HEK293 (cell line): ENCODE results near the gene PLK3.

ENCODE experiments used
- TCF7L2 ChIP-seq: IDR thresholded peaks from 2 replicates; pipeline ENCODE4 v1.6.1; 2011; ENCODE audit warnings: low read depth, mild to moderate bottlenecking, inconsistent platforms, low read length, moderate library complexity, borderline replicate concordance
- ZBTB17 ChIP-seq: fragments of 450-650 bp; formaldehyde crosslinking; IDR thresholded peaks from 2 replicates; pipeline ENCODE4 v1.5.1; 2016; ENCODE audit warnings: missing biosample characterization, missing genetic modification characterization
- ZBTB20 ChIP-seq: fragments of 450-650 bp; formaldehyde crosslinking; IDR thresholded peaks from 2 replicates; pipeline ENCODE4 v1.5.1; 2016; ENCODE audit warnings: missing biosample characterization, missing genetic modification characterization
- ZFP69B ChIP-seq: fragments of 450-650 bp; formaldehyde crosslinking; IDR thresholded peaks from 2 replicates; pipeline ENCODE4 v1.5.1; 2016; ENCODE audit warnings: missing biosample characterization, missing genetic modification characterization
- ZNF112 ChIP-seq: fragments of 450-650 bp; formaldehyde crosslinking; IDR thresholded peaks from 2 replicates; pipeline ENCODE4 v1.5.0; 2017; ENCODE audit warnings: missing biosample characterization, missing genetic modification characterization
- ZNF2 ChIP-seq: fragments of 450-650 bp; formaldehyde crosslinking; IDR thresholded peaks from 2 replicates; pipeline ENCODE4 v1.5.1; 2016; ENCODE audit warnings: missing biosample characterization, missing genetic modification characterization
- ZNF221 ChIP-seq: fragments of 450-650 bp; formaldehyde crosslinking; IDR thresholded peaks from 2 replicates; pipeline ENCODE4 v1.5.1; 2017; ENCODE audit warnings: missing biosample characterization, missing genetic modification characterization, borderline replicate concordance
- ZNF23 ChIP-seq: fragments of 450-650 bp; formaldehyde crosslinking; IDR thresholded peaks from 2 replicates; pipeline ENCODE4 v1.5.1; 2016; ENCODE audit warnings: missing biosample characterization, missing genetic modification characterization, borderline replicate concordance
- ZNF292 ChIP-seq: fragments of 450-650 bp; formaldehyde crosslinking; IDR thresholded peaks from 2 replicates; pipeline ENCODE4 v1.5.1; 2016; ENCODE audit warnings: low read depth, missing biosample characterization, missing genetic modification characterization, borderline replicate concordance
- ZNF302 ChIP-seq: fragments of 450-650 bp; formaldehyde crosslinking; IDR thresholded peaks from 2 replicates; pipeline ENCODE4 v1.5.1; 2016; ENCODE audit warnings: missing biosample characterization, missing genetic modification characterization, low read depth
- ZNF335 ChIP-seq: fragments of 450-650 bp; formaldehyde crosslinking; conservative IDR thresholded peaks from 2 replicates; pipeline ENCODE4 v1.5.1; 2016; ENCODE audit warnings: missing biosample characterization, missing genetic modification characterization
- ZNF366 ChIP-seq: fragments of 450-650 bp; formaldehyde crosslinking; conservative IDR thresholded peaks from 2 replicates; pipeline ENCODE4 v1.5.1; 2016; ENCODE audit warnings: missing biosample characterization, missing genetic modification characterization
- ZNF394 ChIP-seq: fragments of 450-650 bp; formaldehyde crosslinking; IDR thresholded peaks from 2 replicates; pipeline ENCODE4 v1.5.1; 2016; ENCODE audit warnings: missing biosample characterization, missing genetic modification characterization, mild to moderate bottlenecking, moderate library complexity, borderline replicate concordance
- ZNF473 ChIP-seq: fragments of 450-650 bp; formaldehyde crosslinking; IDR thresholded peaks from 2 replicates; pipeline ENCODE4 v1.5.1; 2017; ENCODE audit warnings: missing biosample characterization, missing genetic modification characterization
- ZNF558 ChIP-seq: fragments of 450-650 bp; formaldehyde crosslinking; IDR thresholded peaks from 2 replicates; pipeline ENCODE4 v1.5.1; 2016; ENCODE audit warnings: missing biosample characterization, missing genetic modification characterization
- ZNF571 ChIP-seq: fragments of 450-650 bp; formaldehyde crosslinking; IDR thresholded peaks from 2 replicates; pipeline ENCODE4 v1.5.0; 2017; ENCODE audit warnings: missing biosample characterization, missing genetic modification characterization
- ZNF596 ChIP-seq: fragments of 450-650 bp; IDR thresholded peaks from 2 replicates; pipeline ENCODE4 v1.5.0; 2018; ENCODE audit warnings: missing biosample characterization, mild to moderate bottlenecking, missing genetic modification characterization, moderate library complexity
- ZNF621 ChIP-seq: fragments of 450-650 bp; formaldehyde crosslinking; IDR thresholded peaks from 2 replicates; pipeline ENCODE4 v1.5.1; 2017; ENCODE audit warnings: missing biosample characterization, missing genetic modification characterization
- ZNF624 ChIP-seq: fragments of 450-650 bp; formaldehyde crosslinking; IDR thresholded peaks from 2 replicates; pipeline ENCODE4 v1.5.1; 2017; ENCODE audit warnings: missing biosample characterization, missing genetic modification characterization
- ZNF747 ChIP-seq: fragments of 450-650 bp; formaldehyde crosslinking; IDR thresholded peaks from 2 replicates; pipeline ENCODE4 v1.5.1; 2016; ENCODE audit warnings: missing biosample characterization, missing genetic modification characterization
- ZNF76 ChIP-seq: fragments of 450-650 bp; formaldehyde crosslinking; IDR thresholded peaks from 2 replicates; pipeline ENCODE4; 2016; ENCODE audit warnings: low read depth, missing biosample characterization, missing genetic modification characterization, borderline replicate concordance
- ZNF791 ChIP-seq: fragments of 450-650 bp; formaldehyde crosslinking; IDR thresholded peaks from 2 replicates; pipeline ENCODE4 v1.5.1; 2016; ENCODE audit warnings: missing biosample characterization, missing genetic modification characterization
- ZSCAN16 ChIP-seq: fragments of 450-650 bp; formaldehyde crosslinking; IDR thresholded peaks from 2 replicates; pipeline ENCODE4 v1.5.1; 2016; ENCODE audit warnings: missing biosample characterization, missing genetic modification characterization
- TF ChIP-seq, protein P1 (sequence below): fragments of 450-650 bp; formaldehyde crosslinking; IDR thresholded peaks from 2 replicates; pipeline ENCODE4 v1.5.1; 2016; ENCODE audit warnings: missing biosample characterization, missing genetic modification characterization
- TF ChIP-seq, protein P2 (sequence below): sonication (generic); formaldehyde crosslinking; IDR thresholded peaks from 2 replicates; pipeline ENCODE4 v1.8.1; 2022; ENCODE audit warnings: mild to moderate bottlenecking, moderate library complexity, missing genetic modification reagents
- TF ChIP-seq, protein P3 (sequence below): fragments of 450-650 bp; formaldehyde crosslinking; IDR thresholded peaks from 2 replicates; pipeline ENCODE4 v1.5.1; 2016; ENCODE audit warnings: missing biosample characterization, missing genetic modification characterization
- TF ChIP-seq, protein P4 (sequence below): fragments of 450-650 bp; formaldehyde crosslinking; conservative IDR thresholded peaks from 2 replicates; pipeline ENCODE4 v1.5.1; 2016; ENCODE audit warnings: low read depth, missing biosample characterization, missing genetic modification characterization
- TF ChIP-seq, protein P5 (sequence below): fragments of 450-650 bp; formaldehyde crosslinking; IDR thresholded peaks from 2 replicates; pipeline ENCODE4 v1.5.1; 2017; ENCODE audit warnings: missing biosample characterization, missing genetic modification characterization
- TF ChIP-seq, protein P6 (sequence below): fragments of 450-650 bp; IDR thresholded peaks from 2 replicates; pipeline ENCODE4 v1.5.1; 2018; ENCODE audit warnings: missing biosample characterization, missing genetic modification characterization

Gene PLK3

DNA sequence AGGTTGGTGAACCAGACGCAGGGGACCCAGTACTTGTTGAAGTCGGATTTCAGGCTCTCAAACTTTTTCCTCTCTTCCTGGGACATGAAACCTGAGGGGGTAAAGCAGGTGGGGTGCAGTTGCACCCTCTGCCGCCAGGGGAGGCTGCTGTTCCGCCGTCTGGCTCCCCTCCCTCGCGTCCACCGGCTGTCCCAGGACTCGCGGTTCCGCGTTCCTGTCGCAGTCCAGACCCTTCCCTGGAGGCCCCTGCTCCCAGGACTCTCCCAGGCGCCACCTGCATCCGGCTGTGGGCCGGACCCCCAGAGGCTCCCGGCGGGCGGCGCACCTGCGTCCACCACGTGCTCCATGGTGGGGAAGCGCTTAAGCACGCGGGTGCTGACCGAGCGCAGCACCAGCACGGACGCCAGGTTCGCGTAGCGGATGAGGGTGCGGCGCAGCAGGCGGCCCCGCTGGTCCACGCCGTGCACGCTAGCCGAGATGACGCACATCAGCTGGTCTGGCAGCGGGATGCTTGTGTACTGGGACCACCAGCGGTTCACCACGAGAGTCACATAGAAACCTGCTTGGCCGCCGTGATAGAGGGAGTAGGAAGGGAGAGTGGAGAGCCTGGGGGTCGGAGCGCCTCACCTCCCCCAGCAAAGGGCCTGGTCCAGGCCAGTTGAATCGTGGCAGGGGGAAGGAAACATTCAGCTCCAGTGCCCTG is 13.9 kb upstream of the PLK3 start (continued):
- TF ChIP-seq, protein P1, sequence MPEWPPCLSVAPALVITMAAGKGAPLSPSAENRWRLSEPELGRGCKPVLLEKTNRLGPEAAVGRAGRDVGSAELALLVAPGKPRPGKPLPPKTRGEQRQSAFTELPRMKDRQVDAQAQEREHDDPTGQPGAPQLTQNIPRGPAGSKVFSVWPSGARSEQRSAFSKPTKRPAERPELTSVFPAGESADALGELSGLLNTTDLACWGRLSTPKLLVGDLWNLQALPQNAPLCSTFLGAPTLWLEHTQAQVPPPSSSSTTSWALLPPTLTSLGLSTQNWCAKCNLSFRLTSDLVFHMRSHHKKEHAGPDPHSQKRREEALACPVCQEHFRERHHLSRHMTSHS (tag by site-specific recombination), result no peak
- TF ChIP-seq ZNF571 (tag by site-specific recombination) (no peak), ZSCAN16 (tag by site-specific recombination) (peak; percentile 58; the same call in 1 of the 2 replicates), ZFP69B (tag by site-specific recombination) (peak; percentile 76; the same call in 1 of the 2 replicates), ZNF76 (tag by site-specific recombination) (peak; percentile 92), ZNF302 (tag by site-specific recombination) (no peak), ZNF596 (tag by site-specific recombination) (no peak), ZNF624 (no peak), ZBTB17 (tag by site-specific recombination) (peak; percentile 94), ZNF112 (tag by site-specific recombination) (no peak), ZBTB20 (tag by site-specific recombination) (peak; percentile 43; the same call in 1 of the 2 replicates), ZNF335 (tag by site-specific recombination) (peak; percentile 76; the same call in 1 of the 2 replicates), TCF7L2 (no peak), ZNF366 (tag by site-specific recombination) (peak; percentile 68; the same call in 1 of the 2 replicates), ZNF221 (tag by site-specific recombination) (no peak), ZNF473 (no peak), ZNF791 (tag by site-specific recombination) (no peak), ZNF394 (tag by site-specific recombination) (peak; percentile 56; the same call in 1 of the 2 replicates), ZNF23 (tag by site-specific recombination) (no peak), ZNF292 (tag by site-specific recombination) (no peak), ZNF621 (tag by site-specific recombination) (no peak), ZNF747 (tag by site-specific recombination) (no peak), ZNF558 (tag by site-specific recombination) (no peak), ZNF2 (tag by site-specific recombination) (peak; percentile 91)
- TF ChIP-seq, protein P2, sequence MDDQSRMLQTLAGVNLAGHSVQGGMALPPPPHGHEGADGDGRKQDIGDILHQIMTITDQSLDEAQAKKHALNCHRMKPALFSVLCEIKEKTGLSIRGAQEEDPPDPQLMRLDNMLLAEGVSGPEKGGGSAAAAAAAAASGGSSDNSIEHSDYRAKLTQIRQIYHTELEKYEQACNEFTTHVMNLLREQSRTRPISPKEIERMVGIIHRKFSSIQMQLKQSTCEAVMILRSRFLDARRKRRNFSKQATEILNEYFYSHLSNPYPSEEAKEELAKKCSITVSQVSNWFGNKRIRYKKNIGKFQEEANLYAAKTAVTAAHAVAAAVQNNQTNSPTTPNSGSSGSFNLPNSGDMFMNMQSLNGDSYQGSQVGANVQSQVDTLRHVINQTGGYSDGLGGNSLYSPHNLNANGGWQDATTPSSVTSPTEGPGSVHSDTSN, result peak; percentile 71; the same call in 1 of the 2 replicates
- TF ChIP-seq, protein P3, sequence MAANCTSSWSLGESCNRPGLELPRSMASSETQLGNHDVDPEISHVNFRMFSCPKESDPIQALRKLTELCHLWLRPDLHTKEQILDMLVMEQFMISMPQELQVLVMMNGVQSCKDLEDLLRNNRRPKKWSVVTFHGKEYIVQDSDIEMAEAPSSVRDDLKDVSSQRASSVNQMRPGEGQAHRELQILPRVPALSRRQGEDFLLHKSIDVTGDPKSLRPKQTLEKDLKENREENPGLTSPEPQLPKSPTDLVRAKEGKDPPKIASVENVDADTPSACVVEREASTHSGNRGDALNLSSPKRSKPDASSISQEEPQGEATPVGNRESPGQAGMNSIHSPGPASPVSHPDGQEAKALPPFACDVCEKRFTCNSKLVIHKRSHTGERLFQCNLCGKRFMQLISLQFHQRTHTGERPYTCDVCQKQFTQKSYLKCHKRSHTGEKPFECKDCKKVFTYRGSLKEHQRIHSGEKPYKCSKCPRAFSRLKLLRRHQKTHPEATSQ (tag by site-specific recombination), result 0 out of 2 replicates have a peak, but pooled peaks have one; percentile 28
- TF ChIP-seq, protein P4, sequence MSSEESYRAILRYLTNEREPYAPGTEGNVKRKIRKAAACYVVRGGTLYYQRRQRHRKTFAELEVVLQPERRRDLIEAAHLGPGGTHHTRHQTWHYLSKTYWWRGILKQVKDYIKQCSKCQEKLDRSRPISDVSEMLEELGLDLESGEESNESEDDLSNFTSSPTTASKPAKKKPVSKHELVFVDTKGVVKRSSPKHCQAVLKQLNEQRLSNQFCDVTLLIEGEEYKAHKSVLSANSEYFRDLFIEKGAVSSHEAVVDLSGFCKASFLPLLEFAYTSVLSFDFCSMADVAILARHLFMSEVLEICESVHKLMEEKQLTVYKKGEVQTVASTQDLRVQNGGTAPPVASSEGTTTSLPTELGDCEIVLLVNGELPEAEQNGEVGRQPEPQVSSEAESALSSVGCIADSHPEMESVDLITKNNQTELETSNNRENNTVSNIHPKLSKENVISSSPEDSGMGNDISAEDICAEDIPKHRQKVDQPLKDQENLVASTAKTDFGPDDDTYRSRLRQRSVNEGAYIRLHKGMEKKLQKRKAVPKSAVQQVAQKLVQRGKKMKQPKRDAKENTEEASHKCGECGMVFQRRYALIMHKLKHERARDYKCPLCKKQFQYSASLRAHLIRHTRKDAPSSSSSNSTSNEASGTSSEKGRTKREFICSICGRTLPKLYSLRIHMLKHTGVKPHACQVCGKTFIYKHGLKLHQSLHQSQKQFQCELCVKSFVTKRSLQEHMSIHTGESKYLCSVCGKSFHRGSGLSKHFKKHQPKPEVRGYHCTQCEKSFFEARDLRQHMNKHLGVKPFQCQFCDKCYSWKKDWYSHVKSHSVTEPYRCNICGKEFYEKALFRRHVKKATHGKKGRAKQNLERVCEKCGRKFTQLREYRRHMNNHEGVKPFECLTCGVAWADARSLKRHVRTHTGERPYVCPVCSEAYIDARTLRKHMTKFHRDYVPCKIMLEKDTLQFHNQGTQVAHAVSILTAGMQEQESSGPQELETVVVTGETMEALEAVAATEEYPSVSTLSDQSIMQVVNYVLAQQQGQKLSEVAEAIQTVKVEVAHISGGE (tag by site-specific recombination), result no peak; the same call in 1 of the 2 replicates
- TF ChIP-seq, protein P5, sequence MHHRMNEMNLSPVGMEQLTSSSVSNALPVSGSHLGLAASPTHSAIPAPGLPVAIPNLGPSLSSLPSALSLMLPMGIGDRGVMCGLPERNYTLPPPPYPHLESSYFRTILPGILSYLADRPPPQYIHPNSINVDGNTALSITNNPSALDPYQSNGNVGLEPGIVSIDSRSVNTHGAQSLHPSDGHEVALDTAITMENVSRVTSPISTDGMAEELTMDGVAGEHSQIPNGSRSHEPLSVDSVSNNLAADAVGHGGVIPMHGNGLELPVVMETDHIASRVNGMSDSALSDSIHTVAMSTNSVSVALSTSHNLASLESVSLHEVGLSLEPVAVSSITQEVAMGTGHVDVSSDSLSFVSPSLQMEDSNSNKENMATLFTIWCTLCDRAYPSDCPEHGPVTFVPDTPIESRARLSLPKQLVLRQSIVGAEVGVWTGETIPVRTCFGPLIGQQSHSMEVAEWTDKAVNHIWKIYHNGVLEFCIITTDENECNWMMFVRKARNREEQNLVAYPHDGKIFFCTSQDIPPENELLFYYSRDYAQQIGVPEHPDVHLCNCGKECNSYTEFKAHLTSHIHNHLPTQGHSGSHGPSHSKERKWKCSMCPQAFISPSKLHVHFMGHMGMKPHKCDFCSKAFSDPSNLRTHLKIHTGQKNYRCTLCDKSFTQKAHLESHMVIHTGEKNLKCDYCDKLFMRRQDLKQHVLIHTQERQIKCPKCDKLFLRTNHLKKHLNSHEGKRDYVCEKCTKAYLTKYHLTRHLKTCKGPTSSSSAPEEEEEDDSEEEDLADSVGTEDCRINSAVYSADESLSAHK (tag by site-specific recombination), result no peak
- TF ChIP-seq, protein P6, sequence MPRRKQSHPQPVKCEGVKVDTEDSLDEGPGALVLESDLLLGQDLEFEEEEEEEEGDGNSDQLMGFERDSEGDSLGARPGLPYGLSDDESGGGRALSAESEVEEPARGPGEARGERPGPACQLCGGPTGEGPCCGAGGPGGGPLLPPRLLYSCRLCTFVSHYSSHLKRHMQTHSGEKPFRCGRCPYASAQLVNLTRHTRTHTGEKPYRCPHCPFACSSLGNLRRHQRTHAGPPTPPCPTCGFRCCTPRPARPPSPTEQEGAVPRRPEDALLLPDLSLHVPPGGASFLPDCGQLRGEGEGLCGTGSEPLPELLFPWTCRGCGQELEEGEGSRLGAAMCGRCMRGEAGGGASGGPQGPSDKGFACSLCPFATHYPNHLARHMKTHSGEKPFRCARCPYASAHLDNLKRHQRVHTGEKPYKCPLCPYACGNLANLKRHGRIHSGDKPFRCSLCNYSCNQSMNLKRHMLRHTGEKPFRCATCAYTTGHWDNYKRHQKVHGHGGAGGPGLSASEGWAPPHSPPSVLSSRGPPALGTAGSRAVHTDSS, result no peak
